Jurkat, Clone E6-1 (cell line): ENCODE results near the gene PSMD5.
A peak's percentile ranks its signal among the peaks of the same experiment; 100 is the strongest.

Experiments
- DNase-seq: peaks from one replicate; pipeline ENCODE4 v3.0.0-alpha.2; 2011; ENCODE audit warnings: low read depth, low spot score
- H3K4me3 ChIP-seq: 2 replicates; pipeline ENCODE4 v1.5.1; 2011; ENCODE audit warnings: mild to moderate bottlenecking, low read length, control low read depth, moderate library complexity

Gene PSMD5

GRCh38 chr9:120860083-120860482 lies 17.4 kb upstream of the PSMD5 start:
- H3K4me3 ChIP-seq: no peak overlapping the region
- DNase-seq: no peak

- no peak for DNase-seq
- no peak overlapping the region for H3K4me3 ChIP-seq
Measured at GRCh38 chr9:120859361-120859760, 16.6 kb upstream of the PSMD5 start.

- no peak overlapping the region for H3K4me3 ChIP-seq
- DNase-seq: no peak
Measured at GRCh38 chr9:120857902-120858301, 15.2 kb upstream of the PSMD5 start.

GRCh38 chr9:120857481-120857880 lies 14.8 kb upstream of the PSMD5 start:
- no peak overlapping the region for H3K4me3 ChIP-seq
- no peak for DNase-seq

- H3K4me3 ChIP-seq: no peak overlapping the region
- DNase-seq: no peak
Measured at GRCh38 chr9:120856700-120857099, 14.0 kb upstream of the PSMD5 start.

GRCh38 chr9:120855827-120856670 lies 13.3 kb upstream of the PSMD5 start:
- no peak overlapping the region for H3K4me3 ChIP-seq
- no peak for DNase-seq

GRCh38 chr9:120854596-120855327 lies 12.0 kb upstream of the PSMD5 start:
- DNase-seq: no peak
- H3K4me3 ChIP-seq: no peak overlapping the region

- no peak overlapping the region for H3K4me3 ChIP-seq
Measured at GRCh38 chr9:120853198-120853597, 10.5 kb upstream of the PSMD5 start.

GRCh38 chr9:120852240-120853010 lies 9.7 kb upstream of the PSMD5 start:
- DNase-seq: no peak
- no peak overlapping the region for H3K4me3 ChIP-seq

More at GRCh38 chr9:120853198-120853597, 10.5 kb upstream of the PSMD5 start:
- no peak for DNase-seq

- H3K4me3 ChIP-seq: no peak overlapping the region
- DNase-seq: no peak
Measured at GRCh38 chr9:120851449-120851848, 8.7 kb upstream of the PSMD5 start.

GRCh38 chr9:120850315-120850714 lies 7.6 kb upstream of the PSMD5 start:
- no peak for DNase-seq
- no peak overlapping the region for H3K4me3 ChIP-seq

- no peak overlapping the region for H3K4me3 ChIP-seq
- no peak for DNase-seq
Measured at GRCh38 chr9:120846906-120847305, 4.2 kb upstream of the PSMD5 start.

GRCh38 chr9:120846251-120846889 lies 3.6 kb upstream of the PSMD5 start:
- H3K4me3 ChIP-seq: no peak overlapping the region; the same call in 1 of the 2 replicates
- peak; percentile 91 for DNase-seq

GRCh38 chr9:120845255-120845654 lies 2.5 kb upstream of the PSMD5 start:
- no peak overlapping the region for H3K4me3 ChIP-seq
- no peak for DNase-seq

GRCh38 chr9:120841930-120842684 lies 615 bp downstream of the PSMD5 start:
- H3K4me3 ChIP-seq: peak overlapping the region; percentile 99
- no peak for DNase-seq

GRCh38 chr9:120839146-120839545 lies 3.6 kb downstream of the PSMD5 start:
- no peak for DNase-seq
- no peak overlapping the region for H3K4me3 ChIP-seq

GRCh38 chr9:120837921-120838320 lies 4.8 kb downstream of the PSMD5 start:
- no peak overlapping the region for H3K4me3 ChIP-seq
- DNase-seq: no peak

- no peak overlapping the region for H3K4me3 ChIP-seq
- no peak for DNase-seq
Measured at GRCh38 chr9:120833325-120833724, 9.4 kb downstream of the PSMD5 start.

- H3K4me3 ChIP-seq: no peak overlapping the region
- no peak for DNase-seq
Measured at GRCh38 chr9:120832807-120833206, 9.9 kb downstream of the PSMD5 start.
